ENCODE data around the gene RUNX2.

RUNX2 gene

DNA sequence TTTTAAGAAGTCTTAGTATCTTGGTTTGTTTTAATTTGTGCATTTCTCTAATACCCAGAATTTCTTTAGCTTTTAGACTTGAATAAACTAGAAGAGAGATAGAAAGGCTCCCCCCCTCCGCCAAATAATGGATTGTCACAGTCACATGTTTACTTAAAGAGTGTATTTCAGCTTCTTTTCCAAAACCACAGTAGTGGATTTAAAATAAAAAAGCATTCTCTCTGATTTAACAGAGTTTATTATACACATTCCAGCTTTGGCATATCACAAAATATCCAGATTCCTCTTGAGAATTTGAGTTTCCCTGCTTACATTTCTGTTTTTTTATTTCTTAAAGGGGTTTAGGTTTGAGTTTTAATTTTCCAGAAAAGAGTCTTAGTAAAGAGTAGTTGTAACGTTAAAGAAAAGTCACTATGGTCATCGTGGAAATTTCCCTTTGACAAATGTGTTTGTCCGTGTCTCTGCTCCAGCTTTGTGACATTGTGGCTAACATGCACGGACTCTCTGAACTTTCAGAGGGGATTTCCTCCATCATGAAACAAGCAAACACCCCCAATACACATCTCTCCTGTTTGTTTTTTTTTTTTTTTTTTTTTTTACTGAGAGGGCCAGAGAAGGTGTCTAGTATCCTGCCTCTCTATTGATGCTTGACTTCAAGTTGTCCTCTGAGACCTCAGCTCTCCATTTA lies 163.1 kb downstream of the RUNX2 start:
- no peak for DNase-seq

DNA sequence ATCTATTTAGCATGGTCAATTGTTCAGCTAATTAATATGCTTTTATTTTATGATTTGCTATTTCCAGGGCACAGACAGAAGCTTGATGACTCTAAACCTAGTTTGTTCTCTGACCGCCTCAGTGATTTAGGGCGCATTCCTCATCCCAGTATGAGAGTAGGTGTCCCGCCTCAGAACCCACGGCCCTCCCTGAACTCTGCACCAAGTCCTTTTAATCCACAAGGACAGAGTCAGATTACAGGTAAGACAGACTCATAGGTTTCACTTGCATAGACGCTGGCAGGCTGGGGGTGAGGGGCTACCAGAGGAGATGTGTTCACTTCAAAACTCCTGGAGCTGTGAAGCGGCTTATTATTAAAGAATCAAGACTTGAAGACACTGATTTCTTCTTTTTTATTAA lies 163.7 kb downstream of the RUNX2 start:
- DNase-seq = no peak

DNA sequence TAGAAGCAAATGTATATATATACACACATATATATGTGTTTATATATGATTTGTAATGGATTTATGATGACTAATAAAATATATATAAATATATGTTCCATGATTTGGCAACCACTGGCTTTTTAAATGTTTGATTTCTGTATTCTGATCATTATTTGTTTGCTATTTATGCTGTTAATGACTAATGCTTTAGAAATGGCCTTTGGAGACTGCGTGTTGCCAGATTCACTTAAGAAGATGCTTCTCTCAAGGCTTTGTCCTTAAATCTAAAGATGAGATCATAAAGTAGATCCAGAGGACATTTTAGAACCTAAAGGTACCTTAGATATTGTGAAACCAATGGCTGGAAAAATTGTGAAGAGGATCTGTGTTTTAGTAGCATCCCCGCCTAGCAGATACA lies 165.6 kb downstream of the RUNX2 start:
- DNase-seq = no peak

DNA sequence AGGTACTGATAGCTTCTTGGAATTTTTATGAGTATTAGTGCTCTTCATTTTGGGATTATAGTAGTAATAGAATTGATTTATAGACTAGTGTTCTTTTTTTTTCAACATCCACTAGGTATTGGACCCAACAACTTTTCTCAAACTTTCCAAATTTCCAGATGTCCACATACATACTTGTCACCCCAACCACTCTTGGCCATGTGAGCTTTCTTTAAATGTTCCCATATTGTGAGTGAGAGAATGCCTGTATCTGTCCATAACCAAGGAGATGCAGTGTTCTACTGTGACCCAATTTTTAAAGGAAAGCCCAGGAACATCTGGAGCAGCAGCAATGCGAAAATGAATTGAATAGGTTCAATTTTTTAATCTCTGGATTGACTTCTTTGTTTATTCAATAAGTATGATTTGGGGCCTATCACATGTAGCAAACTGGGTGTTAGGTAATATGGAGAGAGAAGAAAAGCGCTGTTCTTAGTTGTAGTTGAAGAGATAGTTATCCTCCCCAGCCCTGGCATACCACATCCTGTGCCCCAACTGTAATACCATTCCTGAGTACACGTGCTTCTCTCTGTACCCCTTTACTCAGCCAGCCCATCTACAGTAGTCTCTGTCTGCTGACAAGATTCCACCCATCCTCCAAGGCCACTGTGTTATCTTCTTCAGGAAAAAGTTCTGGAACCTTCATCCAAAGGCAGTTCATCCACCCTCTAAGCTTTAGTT lies 166.4 kb downstream of the RUNX2 start:
- no peak for DNase-seq

DNA sequence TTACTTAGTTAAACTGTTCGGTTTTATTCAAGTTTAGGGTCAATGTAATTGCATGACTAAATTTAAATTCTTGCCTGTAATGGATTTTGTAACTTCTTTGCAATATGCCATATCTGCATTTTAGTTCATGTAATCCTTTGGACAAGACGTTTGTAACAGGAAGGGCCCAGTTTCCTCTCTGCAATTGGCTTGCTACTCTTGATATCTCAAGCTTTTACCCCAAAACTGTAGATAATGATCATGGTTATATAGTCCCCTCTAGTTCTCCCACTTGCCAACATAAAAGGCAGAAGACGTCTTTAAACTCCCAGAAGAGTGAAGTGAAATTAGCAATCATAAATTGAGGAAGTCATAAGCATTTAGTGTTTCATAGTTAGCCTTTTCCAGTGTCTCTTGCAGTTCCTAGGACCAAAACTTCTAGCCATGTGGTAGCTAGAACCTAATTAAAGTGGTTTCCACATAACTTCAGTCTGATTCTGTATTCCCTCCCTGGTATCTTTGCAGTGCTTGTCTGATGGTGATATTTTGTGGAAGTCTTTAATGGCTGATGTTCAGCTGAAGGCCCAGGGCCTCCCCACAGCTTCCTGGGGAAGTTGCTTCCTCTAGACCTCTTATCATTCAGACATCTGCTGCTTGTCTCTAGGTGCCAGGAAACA lies 167.4 kb downstream of the RUNX2 start:
- peak; percentile 79 for DNase-seq

DNA sequence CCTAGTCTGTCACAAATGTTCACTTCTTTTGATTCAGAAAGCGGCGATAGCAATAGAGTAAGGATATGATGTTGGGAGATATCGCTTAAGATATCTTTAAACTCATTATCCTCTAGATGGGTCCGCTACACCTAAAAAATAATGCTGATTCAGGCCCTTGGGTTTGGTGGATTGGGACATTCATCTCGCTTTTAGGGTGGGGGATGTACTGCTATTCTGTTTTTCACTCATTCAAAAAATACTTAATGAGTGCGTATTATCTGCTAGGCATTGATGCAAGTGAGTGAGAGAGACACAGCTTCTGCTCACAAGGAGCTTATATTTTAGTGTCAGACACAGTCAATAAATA lies 167.9 kb downstream of the RUNX2 start:
- no peak for DNase-seq

DNA sequence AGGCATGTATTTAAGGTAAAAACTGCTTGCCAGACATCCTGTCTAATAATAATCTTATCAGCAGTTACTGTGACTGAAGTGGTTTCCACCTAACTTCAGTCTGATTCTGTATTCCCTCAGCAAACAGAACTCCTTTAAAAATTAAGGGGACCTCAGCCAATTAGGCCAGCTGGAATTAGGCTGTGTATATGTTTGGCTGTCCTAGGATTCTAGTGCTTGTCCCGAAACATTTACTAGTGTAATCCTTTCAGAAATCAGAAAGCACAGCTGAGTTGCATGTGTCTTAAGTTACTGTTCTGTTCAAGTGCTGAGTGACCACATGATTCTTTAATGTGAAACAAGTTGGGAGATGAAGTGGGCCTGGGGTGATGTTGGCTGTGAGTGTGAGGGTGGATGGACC lies 170.5 kb downstream of the RUNX2 start:
- no peak for DNase-seq

DNA sequence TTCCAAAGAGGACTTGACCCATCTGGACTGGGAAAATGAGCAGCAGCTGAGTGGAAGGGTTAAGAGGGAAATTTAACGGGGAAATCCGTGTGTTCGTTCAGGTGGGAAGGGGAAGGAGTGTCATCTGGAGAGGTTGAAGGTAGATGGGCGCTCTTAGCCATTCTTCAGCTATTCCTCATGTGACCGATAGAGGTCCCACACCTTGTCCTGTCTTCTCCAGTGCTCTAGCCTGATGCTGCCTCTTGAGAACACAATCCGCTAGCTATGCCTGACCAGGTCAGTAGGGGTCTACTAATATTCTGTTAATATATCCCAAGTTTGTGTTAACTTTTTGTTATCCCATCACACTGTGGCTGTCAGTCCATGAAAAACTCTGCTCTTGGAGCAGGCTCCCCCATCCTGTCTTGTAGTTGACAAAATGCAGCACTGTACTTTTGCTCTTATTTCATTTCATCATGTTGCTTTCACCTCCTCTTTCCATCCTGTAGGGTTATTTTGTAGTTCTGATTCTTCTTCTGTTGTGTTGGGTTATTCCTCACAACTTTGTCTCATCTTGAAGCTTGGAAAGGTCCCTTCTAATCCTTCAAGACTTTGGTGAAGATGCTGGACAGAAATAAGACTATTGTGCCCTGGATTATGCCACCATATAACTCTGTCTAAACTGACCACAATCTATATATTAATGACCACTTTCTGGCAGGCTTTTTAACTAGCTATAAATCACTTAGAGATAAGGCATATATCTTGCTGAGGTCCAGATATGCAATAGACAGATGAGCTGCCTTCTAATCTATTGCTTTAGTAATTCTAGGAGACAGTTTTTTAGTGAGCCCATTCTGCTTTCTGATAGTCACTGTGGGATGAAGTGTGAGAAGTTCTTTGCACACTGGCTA lies 173.0 kb downstream of the RUNX2 start:
- no peak for DNase-seq

DNA sequence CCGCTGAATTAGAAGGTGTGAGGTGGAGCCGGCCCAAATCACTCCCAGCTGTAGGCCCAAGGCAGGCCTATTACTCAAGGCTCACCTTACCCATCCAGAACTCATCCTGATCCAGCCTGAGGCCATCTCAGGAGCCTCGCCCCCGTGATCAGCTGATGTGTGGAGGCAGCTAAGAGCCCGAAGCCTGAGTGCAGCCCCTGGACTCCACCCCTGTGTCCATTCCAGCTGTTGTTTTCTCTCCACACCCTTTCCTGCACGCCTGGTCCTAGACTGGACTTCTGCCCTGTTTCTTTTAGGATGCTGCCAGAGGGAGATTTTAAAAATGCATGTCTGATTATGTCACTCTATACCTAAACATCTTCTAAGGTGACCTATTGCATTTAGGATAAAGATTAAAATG lies 174.3 kb downstream of the RUNX2 start:
- DNase-seq = no peak

DNA sequence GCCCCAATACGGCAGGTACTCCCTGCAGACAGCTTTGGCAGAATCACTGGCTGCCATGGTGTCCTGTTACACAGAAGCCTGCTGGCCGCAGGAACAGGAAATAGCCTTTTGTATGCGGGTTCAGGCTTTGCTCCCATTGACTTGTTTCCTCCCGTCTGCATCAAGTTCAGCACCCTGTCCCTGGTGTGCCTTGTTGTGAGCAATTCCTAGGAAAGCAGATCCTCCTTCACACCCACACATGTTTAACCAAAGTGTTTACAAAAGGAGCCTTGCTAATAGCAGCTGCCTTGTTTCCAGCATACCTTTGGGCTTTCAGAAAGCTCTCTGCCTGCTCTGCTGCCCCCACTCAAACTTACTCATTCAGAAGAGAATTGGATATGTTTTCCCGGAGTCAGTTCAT lies 176.8 kb downstream of the RUNX2 start:
- DNase-seq = no peak

DNA sequence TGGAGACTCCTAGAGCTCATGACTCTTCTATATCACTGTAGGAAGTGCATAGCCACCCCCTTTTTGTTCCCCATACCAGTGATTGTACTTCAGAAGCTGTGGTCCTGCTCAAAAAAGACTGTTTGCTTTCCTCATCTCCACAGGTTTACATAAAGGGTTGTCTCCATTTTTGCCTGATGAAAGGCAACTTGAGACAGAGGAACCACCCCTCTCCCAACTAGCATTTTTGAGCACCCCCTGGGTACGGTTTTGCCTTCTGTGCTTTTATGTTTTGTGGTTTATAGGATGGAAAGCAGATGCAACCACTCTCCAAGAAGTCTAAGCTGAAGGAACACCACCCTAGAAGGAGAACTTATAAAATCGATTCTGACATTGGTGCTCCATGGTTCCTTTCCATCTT lies 177.3 kb downstream of the RUNX2 start:
- DNase-seq = no peak

DNA sequence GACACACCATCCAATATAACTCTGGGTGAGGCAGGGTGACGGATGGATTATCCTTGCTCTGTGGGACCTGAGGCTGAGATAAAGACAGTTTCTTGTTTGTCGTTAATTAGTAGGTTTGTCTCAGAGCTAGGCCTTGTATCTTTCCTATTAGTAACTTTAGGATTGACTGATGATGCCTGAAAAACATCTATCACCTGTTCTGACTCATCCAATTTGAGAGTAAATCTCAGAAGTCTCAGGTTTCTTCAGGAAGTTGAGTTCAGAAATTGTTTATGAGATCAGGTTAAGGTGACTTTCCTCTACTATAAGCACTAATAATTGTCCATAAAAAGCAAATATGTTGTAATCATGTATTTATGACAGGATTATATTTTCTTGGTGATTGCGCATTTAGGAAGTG lies 179.1 kb downstream of the RUNX2 start:
- DNase-seq = no peak

DNA sequence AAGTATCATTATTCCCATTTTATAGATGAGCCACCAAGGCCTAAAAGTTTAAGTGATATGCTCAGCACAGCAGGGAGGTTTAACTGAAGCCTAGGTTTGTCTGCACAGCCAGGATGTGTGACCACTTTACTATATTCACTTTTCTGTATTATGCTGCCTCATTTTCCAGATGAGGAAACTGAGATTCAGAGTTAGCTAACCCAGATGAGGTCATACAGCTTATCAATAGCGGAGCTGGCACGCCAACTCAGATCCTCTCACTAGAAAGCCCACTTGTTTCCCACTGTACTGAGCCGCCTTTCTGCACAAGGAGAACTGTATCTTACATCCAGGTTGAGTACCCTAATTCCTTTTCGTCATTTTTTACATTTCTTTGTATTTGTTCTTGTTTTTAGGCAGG lies 181.3 kb downstream of the RUNX2 start:
- DNase-seq = no peak

DNA sequence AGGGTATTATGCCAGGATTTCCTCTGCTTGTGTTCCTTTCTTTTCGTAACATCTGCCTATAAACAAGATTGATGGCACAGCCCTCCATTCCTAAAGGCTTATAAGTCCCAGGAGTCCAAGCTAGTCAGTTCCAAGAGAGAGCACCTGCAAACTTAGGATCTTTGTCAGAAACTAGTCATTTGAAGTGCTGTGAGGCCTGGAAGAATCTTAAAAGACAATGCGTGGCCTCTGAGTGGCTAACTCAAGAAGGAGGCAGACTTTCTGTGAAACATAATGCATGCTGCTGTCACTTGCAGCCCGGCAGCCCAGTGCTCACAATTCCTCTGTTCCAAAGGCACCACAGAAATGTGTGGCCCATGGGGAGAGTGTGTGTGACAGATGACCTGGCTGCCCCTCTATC lies 184.6 kb downstream of the RUNX2 start:
- DNase-seq = no peak

DNA sequence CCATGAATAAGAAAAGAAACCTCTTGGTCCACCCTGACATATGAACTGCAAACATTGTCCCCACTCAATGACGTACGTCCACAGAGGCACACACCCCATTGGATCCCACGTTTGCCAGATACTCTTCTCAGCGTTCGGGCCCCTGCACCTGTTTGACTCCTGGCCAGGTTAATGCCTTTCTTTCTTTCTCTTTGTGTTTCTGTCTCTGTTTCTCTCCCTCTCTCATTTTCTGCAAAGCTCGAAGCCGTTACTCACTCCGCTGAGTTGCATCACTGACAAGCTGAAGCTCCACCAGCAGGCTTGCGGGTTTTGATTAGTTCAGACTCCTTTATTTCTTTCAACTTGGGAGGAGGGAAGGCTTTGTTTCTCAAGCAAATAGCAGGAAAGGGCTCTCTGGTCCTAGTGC lies 185.1 kb downstream of the RUNX2 start:
- no peak for DNase-seq

DNA sequence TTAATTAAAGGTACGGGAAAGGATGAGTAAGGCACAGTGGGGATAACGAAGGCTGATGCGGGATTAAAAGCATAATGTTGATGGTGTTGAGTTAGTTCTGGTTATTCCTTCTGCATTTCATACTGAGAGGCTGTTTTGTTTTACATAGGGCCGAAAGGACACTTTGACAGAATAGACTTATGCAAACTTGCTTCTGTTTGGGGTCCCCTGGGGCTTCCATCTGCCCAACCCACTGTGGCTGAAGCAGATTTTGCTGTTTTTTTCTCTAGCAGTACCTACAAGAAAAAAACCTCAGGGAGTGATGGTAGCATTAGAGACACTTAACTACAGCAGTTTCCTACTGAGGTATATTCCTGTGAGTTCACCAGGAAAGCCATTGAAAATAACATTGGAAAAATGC lies 185.7 kb downstream of the RUNX2 start:
- DNase-seq = no peak

DNA sequence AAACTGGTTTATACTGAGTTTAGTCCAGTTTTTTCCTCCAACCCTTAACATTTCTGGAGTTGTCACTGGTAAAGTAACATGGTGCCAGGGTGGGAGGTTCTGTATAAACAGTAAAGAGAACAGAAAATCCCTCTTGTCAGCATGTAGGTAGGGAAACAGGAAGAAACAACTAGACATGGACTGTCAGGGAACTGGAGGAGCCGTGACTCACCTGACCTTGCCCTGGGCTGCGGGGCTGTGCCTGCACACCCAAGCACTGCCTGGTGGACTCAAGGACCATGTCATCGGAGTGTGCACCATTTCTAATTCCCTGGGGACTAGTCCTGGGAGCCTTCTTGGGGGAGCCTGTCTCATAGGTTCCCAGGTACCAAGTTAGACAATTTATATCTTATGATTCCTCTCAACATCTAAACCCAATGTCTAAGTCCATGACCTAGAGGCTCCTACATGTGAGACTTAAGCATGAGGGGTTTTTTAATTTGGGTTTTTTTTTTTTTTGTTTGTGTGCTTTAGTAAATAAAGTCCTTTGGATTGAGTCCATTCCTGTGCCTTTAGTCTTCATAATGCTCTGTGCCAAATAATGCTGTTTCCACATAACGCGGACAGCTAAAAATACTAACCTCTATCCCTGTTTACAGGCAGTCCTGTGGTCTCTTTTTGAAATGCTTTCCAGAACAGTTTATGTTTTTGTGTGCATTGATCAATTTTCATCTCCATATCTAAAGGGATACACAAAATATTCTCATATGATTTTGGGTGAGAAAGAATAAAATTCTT lies 186.5 kb downstream of the RUNX2 start:
- no peak for DNase-seq

DNA sequence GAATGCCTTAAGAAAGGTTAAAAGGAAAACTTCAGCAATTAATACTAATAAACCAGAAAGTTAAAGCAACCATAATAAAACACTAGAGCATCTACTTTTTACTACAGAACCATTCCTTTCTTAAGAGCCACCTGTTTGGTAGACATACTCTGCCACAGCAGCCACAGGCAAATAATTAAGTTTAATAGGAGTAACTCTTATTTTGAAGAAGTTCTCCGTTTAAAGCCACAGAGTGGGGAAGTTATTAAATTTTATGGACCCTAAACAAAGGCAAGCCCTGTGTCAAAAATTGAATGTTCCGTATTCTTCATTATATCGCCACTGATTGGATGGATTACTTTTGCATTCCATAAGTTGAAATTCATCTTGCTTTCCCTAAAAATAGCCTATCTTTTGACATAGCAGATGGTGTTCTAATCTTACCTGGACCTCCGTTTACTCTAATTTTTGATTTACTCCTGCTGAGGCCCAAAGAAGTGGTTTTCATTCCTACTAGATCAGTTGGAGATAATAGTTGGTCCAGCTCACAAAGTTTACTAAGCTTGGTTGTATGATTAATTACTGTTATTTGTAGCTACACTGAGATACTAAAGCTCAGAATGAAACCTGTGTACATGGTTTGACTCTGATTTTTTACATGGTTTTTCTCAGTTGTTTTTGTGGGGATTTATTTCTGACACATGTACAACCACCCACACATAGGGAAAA lies 190.0 kb downstream of the RUNX2 start:
- no peak for DNase-seq

DNA sequence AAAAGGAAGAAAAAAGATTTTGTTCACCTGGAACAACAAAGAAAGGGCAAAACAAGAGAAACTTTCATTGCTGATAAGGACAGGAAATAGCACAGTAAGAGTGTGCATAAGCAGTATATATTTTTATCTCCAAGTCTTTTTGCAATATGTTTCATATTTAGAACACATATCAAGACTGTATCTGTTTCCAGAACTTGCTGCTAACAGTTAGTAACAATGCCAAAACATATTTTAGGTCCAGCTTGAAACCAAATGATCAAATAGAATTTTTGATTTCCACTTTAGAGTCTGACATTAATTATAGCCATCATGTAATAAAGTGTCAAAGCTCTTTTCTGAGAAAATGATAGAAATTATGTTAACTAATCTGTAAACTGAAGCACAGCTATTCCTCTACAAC lies 193.1 kb downstream of the RUNX2 start:
- no peak for DNase-seq

DNA sequence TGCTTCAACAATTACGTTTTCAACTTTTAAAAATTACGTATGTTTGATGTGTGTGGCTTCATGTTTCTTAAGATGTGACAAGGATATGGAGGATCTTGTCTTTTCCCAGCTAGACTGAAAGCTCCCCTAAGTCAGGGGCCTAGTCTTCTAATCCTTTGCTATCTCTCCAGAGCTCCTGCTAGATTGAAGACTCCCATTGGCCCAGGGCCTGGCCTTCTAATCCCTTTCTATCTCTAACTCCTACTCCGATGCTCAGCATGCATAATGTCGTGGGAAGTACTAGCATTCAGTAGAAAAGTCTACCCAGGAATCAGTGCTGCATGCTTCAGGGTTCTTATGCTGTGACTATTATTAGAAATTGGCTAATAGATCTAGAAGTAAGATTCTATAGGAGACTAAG lies 194.4 kb downstream of the RUNX2 start:
- no peak for DNase-seq

DNA sequence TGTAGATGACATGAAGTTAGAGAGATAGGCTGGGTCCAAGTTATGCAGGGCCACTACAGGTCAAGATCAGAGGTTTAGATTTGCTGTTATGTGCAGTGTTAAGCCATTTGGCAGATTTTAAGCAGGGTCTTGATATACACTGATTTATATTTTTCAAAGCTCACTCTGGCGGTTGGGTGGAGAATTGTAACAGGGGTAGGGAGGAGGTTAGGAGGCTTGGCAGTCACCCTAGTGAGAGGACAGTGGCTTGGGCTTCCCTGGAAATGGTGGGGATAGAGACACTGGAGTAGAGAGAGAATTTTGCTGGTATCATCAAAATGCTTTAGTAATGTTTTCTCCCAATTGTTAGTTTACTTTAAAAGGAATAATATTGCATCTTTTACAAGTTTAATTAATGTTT lies 199.1 kb downstream of the RUNX2 start:
- no peak for DNase-seq

DNA sequence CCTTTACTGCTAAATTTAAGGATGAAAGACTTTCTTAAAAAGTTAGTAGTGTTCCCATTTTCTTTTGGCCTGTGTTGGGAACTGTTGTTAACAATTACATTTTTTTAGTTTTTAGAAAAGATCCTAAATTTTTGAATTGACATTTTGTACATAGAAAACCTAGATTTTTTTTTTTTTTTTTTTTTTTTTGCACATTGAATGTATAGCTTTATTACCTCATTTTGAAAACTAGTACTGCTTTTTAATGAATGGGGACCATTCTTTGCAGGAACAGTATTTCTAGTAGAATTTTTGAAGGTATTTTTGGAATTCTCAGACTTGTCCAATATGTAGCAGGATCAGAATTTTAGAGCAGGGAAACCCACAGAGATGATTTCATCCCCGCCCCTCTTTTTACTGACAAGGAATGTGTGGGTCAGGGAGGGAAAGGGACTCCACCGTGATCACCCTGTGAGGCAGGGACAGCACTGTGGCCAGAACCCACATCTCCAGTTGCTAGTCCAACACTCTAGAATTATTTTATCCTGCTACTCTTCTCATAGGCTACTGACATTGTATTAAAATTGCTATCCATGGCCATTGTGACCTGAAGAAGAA lies 204.0 kb downstream of the RUNX2 start:
- no peak for DNase-seq

Data from KG1 (cell line).